Loucy (cell line): ENCODE data around the gene C10orf62.

Experiments
- H2AFZ ChIP-seq: fragments of 200-600 bp; sonication (generic); 2 replicates; pipeline ENCODE4 v1.6.0; 2016; ENCODE audit warnings: antibody characterized with exemption, mild to moderate bottlenecking, low read length, moderate library complexity
- H3F3A ChIP-seq: fragments of 200-600 bp; 2 replicates; pipeline ENCODE4 v1.6.0; 2016; ENCODE audit warnings: antibody characterized with exemption, low read depth, mild to moderate bottlenecking
- H3K27me3 ChIP-seq: fragments of 200-600 bp; sonication (generic); 2 replicates; pipeline ENCODE4 v1.6.1; 2014; ENCODE audit warnings: low read length, mild to moderate bottlenecking; ENCODE audit not compliant: insufficient read depth, poor library complexity, severe bottlenecking
- H3K36me3 ChIP-seq: fragments of 200-600 bp; sonication (generic); 2 replicates; pipeline ENCODE4 v1.6.1; 2016; ENCODE audit warnings: low read length; ENCODE audit not compliant: insufficient read depth
- H3K4me1 ChIP-seq: fragments of 200-600 bp; sonication (generic); 2 replicates; pipeline ENCODE4 v1.5.1; 2014; ENCODE audit warnings: low read length, mild to moderate bottlenecking; ENCODE audit not compliant: insufficient read depth, poor library complexity, severe bottlenecking
- H3K4me2 ChIP-seq: fragments of 200-600 bp; sonication (generic); 2 replicates; pipeline ENCODE4 v1.6.0; 2014; ENCODE audit warnings: antibody characterized with exemption, low read length, low read depth, mild to moderate bottlenecking; ENCODE audit not compliant: poor library complexity, severe bottlenecking
- H3K4me3 ChIP-seq: fragments of 200-600 bp; sonication (generic); 2 replicates; pipeline ENCODE4 v1.5.1; 2014; ENCODE audit warnings: low read length, mild to moderate bottlenecking, mixed read lengths; ENCODE audit not compliant: poor library complexity, severe bottlenecking
- H3K79me2 ChIP-seq: fragments of 200-600 bp; sonication (generic); 2 replicates; pipeline ENCODE4 v1.6.1; 2014; ENCODE audit warnings: low read length; ENCODE audit not compliant: insufficient read depth
- H3K9ac ChIP-seq: fragments of 200-600 bp; sonication (generic); 2 replicates; pipeline ENCODE4 v1.6.0; 2014; ENCODE audit warnings: mild to moderate bottlenecking, low read depth, low read length, moderate library complexity; ENCODE audit not compliant: poor library complexity, severe bottlenecking
- H3K9me2 ChIP-seq: fragments of 200-600 bp; sonication (generic); replicated peaks from 2 replicates; pipeline ENCODE4 v1.6.1; 2016; ENCODE audit warnings: low read depth, low read length, mixed read lengths
- H3K9me3 ChIP-seq: fragments of 200-600 bp; sonication (generic); 2 replicates; pipeline ENCODE4 v1.6.1; 2014; ENCODE audit warnings: mild to moderate bottlenecking, antibody characterized with exemption, low read length, low read depth; ENCODE audit not compliant: insufficient read depth
- H4K20me1 ChIP-seq: fragments of 200-600 bp; sonication (generic); 2 replicates; pipeline ENCODE4 v1.6.0; 2014; ENCODE audit warnings: antibody characterized with exemption, low read length, mild to moderate bottlenecking; ENCODE audit not compliant: insufficient read depth, poor library complexity, severe bottlenecking
- CTCF ChIP-seq: fragments of 200-600 bp; sonication (generic); conservative IDR thresholded peaks from 2 replicates; pipeline ENCODE4 v1.5.1; 2014; ENCODE audit warnings: mild to moderate bottlenecking, antibody characterized with exemption, low read length
- EZH2phosphoT487 ChIP-seq: fragments of 200-600 bp; IDR thresholded peaks from 2 replicates; pipeline ENCODE4 v1.6.1; 2018; ENCODE audit warnings: antibody characterized with exemption, mild to moderate bottlenecking, moderate library complexity, borderline replicate concordance

Gene C10orf62

DNA sequence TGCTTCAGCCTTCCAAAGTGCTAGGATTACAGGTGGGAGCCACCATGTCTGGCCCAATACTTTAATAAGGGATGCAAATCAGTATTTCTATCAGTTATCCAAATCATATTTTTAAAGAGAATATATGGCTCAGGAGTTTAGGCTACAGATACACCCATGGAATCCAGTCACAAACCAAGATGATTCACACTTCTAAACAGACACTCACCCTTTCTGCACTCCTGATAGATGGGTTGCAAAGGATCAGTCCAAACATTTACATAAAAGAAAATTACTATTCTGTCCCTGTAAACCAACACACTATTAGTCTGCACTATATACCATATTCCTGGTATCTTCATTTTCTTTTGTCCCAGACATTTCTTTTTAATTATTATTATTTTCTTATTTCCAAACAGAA, 41.6 kb downstream of the C10orf62 start:
- no peak for TF ChIP-seq CTCF
- no peak for TF ChIP-seq EZH2phosphoT487
- Histone ChIP-seq H3F3A (no peaks in the 10 kb centered on the region), H3K9me2 (no peaks in the 10 kb centered on the region), H2AFZ (no peak overlapping the region), H3K4me3 (no peak overlapping the region), H3K9ac (no peak overlapping the region), H3K9me3 (no peaks in the 10 kb centered on the region), H4K20me1 (no peaks in the 10 kb centered on the region), H3K4me2 (no peak overlapping the region), H3K36me3 (no peaks in the 10 kb centered on the region), H3K79me2 (no peaks in the 10 kb centered on the region), H3K27me3 (no peaks in the 10 kb centered on the region), H3K4me1 (no peaks in the 10 kb centered on the region)

DNA sequence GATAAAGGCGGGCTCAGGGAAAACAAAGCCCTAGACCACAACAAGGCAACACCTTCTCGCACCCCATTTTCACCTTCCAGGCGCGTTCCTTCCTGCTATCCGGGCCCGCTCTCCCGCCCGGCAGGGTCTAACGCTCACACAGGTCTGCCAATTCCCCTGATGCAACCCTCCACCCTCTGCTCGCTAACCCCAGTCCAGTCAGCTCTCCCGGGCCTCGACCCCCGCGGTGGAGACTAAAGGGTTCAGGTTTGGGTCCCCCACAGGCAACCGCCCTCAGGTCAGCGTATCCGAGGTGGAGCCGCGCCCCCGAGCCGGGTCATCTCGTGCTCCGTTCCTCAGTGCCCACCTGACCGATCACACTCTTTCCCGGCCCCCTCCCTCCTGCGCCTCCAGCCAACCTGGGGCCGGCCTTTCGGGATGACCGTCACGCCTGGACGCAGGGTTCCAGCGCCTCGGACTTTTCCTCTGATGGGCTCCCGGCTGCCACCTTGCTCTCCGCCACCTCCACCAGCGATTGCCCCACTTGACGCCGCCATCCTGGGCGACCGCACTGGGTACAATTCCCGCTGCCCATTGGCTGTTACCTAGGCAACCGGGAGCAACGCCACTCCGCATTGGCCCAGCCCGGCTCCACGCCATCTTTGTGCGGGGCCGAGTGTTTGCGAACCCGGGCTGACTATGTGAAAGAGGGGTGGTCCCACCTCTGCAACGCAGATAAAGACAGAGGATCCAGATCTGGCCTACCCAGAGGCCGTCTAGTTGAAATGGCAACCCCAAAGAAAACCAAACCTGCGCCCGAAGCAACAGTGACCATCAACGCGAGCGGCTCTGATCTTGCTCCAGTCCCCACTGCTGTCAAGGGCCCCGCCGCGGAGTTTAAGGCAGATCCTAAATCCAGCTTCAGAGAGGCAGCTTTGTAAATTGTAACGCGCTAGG, 43.7 kb downstream of the C10orf62 start, which contains the start of gene MORN4:
Gene MORN4 (minus strand): TSS at position 552 of the 936 bp plus-strand sequence. CDS start 13,847 bp downstream, outside the sequence.
- H3F3A ChIP-seq, result no peaks in the 10 kb centered on the region
- H3K4me3 ChIP-seq, result no peak within 1 kb of the TSS
- H2AFZ ChIP-seq, result no peak within 1 kb of the TSS

DNA sequence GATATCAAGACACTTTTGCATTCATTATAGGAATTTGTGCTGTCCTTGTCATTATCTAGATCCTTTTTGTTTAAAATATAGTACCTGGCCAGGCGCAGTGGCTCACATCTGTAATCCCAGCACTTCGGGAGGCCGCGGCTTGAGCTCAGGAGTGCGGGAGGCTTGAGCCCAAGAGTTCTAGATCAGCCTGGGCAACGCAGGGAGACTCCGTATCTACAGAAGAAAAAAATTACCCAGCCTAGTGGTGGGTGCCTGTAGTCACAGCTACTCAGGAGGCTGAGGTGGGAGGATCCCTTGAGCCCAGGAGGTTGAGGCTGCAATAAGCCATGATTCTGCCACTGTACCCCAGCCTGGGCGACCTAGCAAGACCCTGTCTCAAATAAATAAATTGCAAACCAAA, 44.4 kb downstream of the C10orf62 start:
- TF ChIP-seq EZH2phosphoT487 (no peak), CTCF (no peak)
- no peak overlapping the region for H3K4me2 ChIP-seq
- no peak overlapping the region for H3K4me3 ChIP-seq
- H3K27me3 ChIP-seq, result no peaks in the 10 kb centered on the region
- H3K79me2 ChIP-seq, result no peaks in the 10 kb centered on the region
- no peaks in the 10 kb centered on the region for H4K20me1 ChIP-seq
- no peak overlapping the region for H3K9ac ChIP-seq
- no peaks in the 10 kb centered on the region for H3K36me3 ChIP-seq
- H3F3A ChIP-seq, result no peaks in the 10 kb centered on the region
- H3K9me3 ChIP-seq, result no peaks in the 10 kb centered on the region
- no peak overlapping the region for H2AFZ ChIP-seq
- H3K9me2 ChIP-seq, result no peaks in the 10 kb centered on the region
- H3K4me1 ChIP-seq, result no peaks in the 10 kb centered on the region

More for the DNA sequence above, 43.7 kb downstream of the C10orf62 start, which contains the start of gene MORN4:
- Histone ChIP-seq H3K79me2 (no peaks in the 10 kb centered on the region), H3K36me3 (no peaks in the 10 kb centered on the region), H3K9me3 (no peaks in the 10 kb centered on the region), H3K9me2 (no peaks in the 10 kb centered on the region), H4K20me1 (no peaks in the 10 kb centered on the region), H3K4me1 (no peaks in the 10 kb centered on the region), H3K27me3 (no peaks in the 10 kb centered on the region), H3K9ac (no peak within 1 kb of the TSS), H3K4me2 (no peak within 1 kb of the TSS)
- no peak for TF ChIP-seq CTCF
- TF ChIP-seq EZH2phosphoT487, result no peak
